Left colon (tissue), 2 donors: ENCODE results near the gene ADCY4. TPM values are rescaled to one million over a fixed set of nuclear protein-coding genes. Genes with fewer than 3 reads are reported as not detected.

Source experiments
- ATAC-seq: fragments of 200-7000 bp; cut with Tn5 transposase; one replicate; pipeline ENCODE4 v1.9.1; 2020; ENCODE audit warnings: mild to moderate bottlenecking, moderate library complexity
- DNase-seq, 2 donors: peaks; one replicate each; pipeline ENCODE4 v3.0.0-alpha.2; 2020
- intact Hi-C, 2 donors: fragments of 100-400 bp; cut with DNase I in 1 of 2; cut with micrococcal nuclease in 1 of 2; formaldehyde crosslinking; loops; one replicate each; pipeline versions ENCODE4 v1.11.2 to v1.14.0; 2022; cut with DNase I, micrococcal nuclease
- total RNA-seq, 2 donors: library from RNA; stranded (reverse); fragmentation: NEBNext Ultra II Directional; extraction: Animal tissue kit (Norgen Biotek cat#: 25700); gene quantifications; one replicate each; pipeline ENCODE4 v1.2.1, GENCODE V29; 2021
- donor health status: DM: no; HTN: no; CAD: no.
- donor health status: DM: yes; HTN: yes; CAD: no.

ADCY4 gene
- total RNA-seq, 2 donors from 2014 or later = 10.1 to 16.4 TPM

DNA sequence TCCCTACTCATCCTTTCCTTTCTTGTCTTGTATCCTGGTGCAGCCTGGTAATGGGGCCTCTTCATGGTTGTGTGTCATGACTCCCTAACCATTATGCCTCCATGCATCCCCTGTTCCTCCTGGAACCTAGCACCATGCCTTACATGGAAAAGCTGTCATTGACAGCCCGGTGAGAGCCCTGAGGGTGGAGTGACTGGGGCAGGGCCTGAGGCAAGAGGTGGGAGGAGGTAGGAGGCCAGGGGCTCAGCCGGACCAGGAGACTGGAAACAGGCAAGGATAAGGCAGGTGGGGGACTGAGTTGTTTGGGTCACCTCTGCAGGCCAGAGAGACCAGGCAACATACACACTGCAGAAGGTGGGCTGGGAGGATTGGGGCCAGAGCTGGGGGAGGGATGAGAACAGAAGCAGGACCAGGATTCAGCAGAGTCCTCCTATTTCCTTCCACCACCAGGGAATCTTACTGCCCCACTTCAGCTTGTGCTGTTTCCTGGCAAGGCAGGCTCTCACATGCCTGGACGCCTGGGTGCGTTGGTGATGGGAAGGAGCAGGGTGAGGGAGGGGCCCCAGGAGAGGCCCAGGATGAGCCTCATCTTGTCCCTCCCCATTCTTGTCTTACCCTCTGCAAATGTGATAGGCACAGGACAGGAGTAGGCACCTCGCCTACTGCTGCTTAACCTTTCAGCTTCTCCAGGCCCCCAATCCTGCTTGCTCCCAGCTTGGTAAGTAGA lies 25.2 kb downstream of the ADCY4 start, which contains the start of gene LTB4R2:
TSS of gene LTB4R2 (plus strand) at position 603 of the 727 bp plus-strand sequence. CDS start 525 bp downstream, outside the sequence.
- intact Hi-C loops = no loop called here
- no peak for DNase-seq
- no peak for ATAC-seq

DNA sequence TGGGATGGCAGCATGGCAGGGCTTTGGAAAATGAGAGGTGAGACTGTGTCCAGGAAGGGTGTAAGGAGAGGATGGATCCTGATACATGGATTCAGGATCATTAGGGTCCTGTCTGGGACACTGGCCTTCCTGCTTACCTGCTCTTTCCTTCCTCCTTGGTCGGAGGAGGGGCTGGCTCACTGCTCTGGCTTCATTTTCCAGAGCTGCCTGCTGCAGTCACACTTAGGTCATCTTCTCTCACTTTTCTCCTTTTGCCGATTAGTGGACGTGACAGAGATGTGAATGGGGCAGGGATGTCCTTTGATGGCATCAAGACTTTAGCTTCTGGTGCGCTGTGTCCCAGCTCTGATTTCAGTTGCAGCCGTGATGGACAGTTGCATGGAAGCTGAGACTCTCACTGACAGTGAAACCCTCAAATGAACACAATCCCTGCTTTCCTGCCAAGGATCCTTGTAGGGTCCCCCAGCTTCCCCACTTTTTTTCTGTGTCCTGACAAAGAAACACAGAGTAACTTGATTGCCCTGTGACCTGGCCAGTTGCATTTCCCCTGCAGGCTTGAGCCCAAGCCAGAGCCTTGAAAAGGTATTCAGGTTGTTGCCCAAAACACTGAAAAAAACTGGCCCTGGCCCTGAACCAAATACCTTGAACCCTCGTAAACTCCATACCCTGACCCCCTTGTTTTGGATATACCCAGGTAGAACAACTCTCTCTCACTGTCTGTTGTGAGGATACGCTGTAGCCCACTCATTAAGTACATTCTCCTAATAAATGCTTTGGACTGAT lies 26.3 kb downstream of the ADCY4 start:
- intact Hi-C loops = no loop called here
- no peak for DNase-seq
- ATAC-seq = no peak

DNA sequence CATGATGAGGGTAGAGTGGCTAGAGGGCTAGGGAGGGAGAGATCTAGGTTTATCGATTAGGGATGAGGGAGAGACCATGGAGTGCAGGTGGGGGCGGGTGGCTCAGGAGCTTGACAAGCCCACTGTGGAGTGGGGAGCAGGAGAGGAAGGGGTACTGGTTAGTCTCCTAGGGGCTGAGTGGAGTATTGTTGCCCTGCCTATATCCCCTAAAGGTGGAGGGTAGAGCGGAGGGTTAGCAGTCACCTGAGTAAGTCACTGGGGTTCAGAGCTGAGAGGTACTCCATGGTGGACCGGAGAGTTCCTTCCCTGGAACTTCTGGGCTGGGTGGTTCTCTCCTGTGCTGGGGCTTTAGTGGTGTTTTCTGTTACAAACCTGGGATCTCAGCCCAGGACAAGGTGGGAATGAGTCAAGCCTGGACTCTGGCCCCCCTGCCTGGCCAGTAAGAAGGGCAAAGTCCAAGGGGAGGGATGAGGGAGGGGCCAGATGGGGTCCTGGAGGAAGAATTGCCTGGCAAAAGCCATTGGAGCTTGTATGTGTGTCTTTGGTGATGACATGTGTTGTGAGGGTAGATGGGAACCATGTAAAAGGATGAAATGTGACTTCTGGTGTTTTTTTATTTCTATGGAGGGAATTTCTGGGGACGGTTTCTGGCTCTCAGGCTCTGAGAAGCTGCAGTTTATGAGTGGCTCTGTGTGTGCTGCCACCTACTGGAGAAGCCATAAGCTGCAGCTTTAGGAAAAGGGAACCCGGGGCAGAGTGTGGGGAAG lies 27.1 kb downstream of the ADCY4 start, which contains the start of gene CIDEB:
TSS of gene CIDEB (minus strand) at position 403 of the 767 bp plus-strand sequence. CDS start at position 284, 119 bp downstream.
- peak; percentile 77 to 82 for DNase-seq
- intact Hi-C loops = no loop called here

DNA sequence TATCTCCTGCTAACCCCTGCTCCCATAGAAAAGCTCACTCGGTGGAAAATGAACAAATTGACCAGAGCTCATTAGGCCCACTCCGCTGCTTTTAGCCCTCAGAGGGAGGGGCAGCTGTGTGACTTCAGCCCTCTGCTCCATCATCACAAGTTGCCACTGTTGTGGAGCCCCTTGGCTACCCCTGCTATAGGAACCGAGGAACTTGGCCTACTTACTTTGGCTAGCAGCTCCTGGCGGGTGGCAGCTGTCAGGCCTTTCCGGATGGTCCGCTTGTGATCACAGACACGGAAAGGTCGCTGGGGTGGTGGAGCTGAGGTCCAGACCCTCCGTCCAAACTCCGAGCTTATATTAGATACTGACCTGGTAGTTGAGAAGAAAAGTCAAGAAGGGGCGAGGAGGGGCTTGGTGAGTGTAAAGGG lies 27.7 kb downstream of the ADCY4 start:
- no peak for ATAC-seq
- intact Hi-C loops = no loop called here
- no peak for DNase-seq

More for the DNA sequence above, 27.1 kb downstream of the ADCY4 start, which contains the start of gene CIDEB:
- ATAC-seq = peak; percentile 65

DNA sequence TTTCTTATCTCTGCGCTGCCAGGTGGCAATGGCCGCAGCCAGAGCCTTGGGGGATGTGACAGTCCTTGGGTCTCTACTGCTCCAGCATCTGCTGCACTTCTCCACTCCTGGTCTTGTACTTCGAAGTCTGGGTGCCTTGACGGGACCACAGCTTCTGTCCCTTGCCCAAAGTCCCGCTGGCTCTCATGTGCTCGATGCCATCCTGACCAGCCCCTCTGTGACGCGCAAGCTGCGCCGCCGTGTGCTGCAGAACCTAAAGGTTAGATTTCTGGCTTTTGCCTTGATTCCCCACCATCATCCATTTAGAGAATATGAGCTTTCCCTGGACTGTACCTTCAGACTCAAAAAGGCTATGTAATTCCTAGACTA lies 30.9 kb downstream of the ADCY4 start:
- DNase-seq (no peak), ATAC-seq (no peak)
- intact Hi-C loops = no loop called here

DNA sequence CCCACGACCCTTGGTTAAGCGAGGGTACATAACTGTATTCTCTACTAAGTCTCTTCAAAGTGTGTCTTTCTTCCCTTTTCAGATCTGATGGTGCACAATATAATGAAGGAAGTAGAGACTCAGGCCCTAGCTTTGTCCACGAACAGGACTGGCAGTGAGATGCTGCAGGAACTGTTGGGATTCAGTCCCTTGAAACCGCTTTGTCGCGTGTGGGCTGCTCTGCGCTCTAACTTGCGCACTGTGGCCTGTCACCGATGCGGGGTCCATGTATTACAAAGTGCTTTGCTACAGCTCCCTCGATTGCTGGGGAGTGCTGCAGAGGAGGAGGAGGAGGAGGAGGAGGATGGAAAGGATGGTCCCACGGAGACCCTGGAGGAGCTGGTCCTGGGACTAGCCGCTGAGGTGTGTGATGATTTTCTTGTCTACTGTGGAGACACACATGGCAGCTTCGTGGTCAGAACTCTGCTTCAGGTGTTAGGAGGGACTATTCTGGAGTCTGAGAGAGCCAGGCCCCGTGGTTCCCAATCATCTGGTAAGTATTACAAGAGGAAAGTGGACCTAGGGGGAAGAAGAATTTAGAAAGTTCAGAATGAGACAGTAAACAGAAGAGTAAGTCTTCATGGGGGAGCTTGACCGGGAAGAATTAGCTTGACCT lies 34.4 kb downstream of the ADCY4 start:
- intact Hi-C loops = no loop called here
- ATAC-seq (peak; percentile 6), DNase-seq (no peak)

DNA sequence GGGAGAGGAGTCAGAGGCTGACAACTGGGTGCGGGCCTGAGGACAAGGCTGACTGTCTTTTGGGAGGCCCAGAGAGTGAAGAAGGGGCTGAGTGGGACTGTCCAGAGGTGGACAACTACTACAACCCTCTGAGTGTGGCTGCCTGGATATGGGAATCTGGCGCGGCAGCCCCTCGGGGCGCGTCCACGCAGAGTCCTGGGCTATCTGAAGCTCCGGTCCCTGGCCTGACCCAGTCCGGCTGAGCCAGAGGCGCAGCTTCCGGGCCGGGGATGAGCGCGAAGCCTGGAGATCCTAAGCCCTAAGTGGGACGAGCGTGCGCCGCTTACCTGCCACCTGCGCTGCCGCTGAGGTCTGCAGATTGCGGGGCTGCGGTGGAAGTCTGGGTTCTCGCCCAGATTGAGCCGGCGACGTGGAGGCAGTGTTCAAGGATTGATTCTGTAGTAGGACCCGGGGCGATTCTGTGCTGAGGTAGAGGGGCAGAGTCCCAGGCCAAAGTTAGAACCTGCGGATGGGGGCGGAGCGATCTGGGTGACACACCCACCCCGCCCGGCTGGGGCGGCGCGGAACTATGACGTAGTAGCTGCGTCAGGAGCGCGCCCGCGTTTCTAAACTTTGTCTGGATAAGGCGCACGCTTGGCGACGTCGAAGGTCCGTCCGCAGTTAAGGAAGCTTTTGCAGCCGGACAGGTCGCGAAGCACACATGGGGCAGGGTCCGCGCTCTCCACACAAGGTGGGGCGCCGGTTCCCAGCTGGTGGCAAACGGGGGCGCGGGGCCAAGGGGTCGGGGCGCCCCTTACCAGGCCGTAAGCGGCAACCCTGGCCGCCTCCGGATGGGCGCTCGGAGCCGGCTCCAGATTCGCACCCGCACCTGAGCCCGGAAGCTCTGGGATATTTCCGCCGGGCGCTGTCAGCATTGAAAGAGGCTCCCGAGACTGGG lies 35.3 kb downstream of the ADCY4 start, which contains the start of the genes DHRS1 and NOP9:
TSS of gene DHRS1 (minus strand) at position 526 of the 937 bp plus-strand sequence. CDS start 674 bp downstream, outside the sequence.
TSS of gene NOP9 (plus strand) at position 596 of the 937 bp plus-strand sequence. CDS start at position 701, 105 bp downstream.
- DNase-seq (peak; percentile 90 to 97), ATAC-seq (peak; percentile 89)
- intact Hi-C loops = loop anchor here in 1 of 2 donors (5.0 kb wide), 1 partner anchor 57 kb away; the partner anchor contains the start of gene TINF2

DNA sequence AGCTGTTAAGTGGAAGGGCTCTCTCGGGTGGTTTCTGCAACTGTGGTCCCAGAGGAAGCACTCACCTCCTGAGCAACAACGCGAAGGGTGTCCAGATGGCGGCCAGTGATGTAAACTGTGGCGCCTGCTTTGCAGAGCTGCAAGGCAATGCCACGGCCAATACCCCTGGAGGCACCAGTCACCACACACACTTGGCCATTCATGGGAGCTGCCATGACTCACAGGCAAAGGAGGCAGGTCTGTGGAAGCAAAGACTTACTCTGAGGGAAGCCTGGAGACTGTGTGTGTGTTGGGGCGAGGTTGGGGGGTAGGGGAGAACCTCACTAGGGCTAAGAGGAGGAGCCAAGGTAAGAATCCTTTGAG lies 36.0 kb downstream of the ADCY4 start:
- DNase-seq (peak in 1 of 2 donors; percentile 27), ATAC-seq (peak; percentile 32)
- intact Hi-C loops = loop anchor here in 1 of 2 donors (5.0 kb wide), 1 partner anchor 57 kb away; the partner anchor contains the start of gene TINF2

DNA sequence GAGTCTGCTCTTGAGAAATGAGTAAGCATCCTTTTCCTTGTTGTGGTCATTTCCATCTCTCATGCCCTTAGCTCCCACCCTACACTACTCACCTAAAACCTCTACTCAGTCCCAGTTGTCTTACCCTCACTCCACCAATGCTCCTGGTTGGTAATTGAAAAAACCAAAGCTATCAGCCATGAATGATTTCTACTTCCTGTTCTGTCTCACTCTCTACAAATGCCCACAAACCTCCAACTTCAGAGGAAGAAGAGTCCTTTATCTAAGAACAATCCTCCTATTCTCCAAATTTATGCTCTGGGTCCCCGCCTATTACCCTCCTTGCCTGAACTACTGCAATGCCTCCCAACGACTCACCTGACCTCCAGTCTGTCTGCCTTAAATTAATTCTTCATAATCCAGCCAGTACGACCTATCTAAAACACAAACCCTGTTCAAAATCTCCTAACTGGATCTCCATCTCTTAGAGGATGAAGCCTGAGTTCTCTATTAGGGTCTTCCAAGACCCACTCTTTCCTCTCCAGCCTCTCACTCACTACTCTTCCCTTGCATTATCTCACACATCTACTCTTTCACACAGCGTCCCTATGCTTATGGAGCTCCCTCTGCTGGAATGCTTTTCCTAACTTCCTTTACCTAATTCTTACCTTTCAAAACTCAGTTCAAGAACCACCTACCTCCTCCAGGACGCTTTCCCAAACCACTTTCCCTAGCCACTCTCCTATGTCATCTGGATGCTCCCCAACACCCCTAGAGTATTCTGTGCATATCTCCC lies 37.5 kb downstream of the ADCY4 start:
- no peak for DNase-seq
- peak; percentile 24 for ATAC-seq
- intact Hi-C loops = loop anchor here in 1 of 2 donors (5.0 kb wide), 1 partner anchor 55 kb away; the partner anchor contains the start of gene TINF2

DNA sequence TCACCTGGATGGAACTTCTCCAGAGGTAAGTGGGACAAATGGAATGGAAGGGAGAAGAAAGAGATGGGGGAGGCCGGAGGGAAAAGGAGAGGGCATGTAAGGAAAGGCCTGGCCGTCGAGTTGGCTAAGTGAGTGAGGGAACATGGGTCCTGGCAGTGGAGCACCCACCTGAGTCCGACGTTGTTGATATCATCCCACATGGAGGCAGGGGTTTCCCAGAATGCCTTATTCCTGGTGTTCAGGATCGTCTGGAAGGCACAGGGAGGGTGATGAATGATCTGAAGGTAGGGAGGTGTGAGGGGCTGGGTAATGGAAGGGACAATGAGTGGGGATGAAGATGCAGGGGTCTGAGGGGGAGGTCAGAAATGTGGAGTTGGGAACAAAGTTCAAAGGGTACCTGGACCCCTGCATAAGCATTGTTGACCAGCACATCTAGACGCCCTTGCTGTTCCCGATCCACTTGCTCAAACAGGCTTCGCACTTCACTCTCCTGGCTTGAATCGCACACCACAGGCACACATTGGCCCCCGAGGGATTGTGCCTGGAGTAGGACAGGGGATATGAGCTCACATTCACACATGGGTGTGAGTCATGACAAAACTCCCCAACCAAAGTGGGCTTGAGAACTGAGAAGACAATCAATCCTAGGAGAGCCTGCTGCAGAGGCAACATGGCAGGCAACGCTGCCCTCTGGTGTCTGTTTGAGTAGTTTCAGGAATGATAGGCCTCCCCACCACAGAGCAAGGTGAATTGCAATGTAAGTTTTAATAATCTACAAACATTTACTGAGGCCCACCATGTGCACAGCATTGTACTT lies 38.3 kb downstream of the ADCY4 start:
- ATAC-seq = peak; percentile 32
- intact Hi-C loops = loop anchor here in 1 of 2 donors (5.0 kb wide), 1 partner anchor 54 kb away; the partner anchor contains the start of gene TINF2
- DNase-seq = peak in 1 of 2 donors; percentile 68

DNA sequence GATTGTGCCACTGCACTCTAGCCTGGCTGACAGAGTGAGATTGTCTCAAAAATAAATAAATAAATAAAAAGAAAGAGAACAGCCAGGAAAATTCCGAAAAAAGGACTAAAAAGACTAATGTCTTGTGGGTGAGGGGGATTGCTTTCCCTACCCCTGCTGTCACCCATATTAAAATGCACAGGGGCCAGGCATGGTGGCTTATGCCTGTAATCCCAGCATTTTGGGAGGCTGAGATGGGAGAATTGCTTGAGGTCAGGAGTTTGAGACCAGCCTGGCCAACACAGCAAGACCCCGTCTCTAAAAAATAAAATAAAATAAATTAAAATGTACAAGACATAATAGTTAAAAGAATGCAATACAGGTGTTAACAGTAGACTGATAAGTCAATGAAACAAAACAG lies 41.3 kb downstream of the ADCY4 start:
- ATAC-seq (no peak), DNase-seq (no peak)
- intact Hi-C loops = no loop called here

DNA sequence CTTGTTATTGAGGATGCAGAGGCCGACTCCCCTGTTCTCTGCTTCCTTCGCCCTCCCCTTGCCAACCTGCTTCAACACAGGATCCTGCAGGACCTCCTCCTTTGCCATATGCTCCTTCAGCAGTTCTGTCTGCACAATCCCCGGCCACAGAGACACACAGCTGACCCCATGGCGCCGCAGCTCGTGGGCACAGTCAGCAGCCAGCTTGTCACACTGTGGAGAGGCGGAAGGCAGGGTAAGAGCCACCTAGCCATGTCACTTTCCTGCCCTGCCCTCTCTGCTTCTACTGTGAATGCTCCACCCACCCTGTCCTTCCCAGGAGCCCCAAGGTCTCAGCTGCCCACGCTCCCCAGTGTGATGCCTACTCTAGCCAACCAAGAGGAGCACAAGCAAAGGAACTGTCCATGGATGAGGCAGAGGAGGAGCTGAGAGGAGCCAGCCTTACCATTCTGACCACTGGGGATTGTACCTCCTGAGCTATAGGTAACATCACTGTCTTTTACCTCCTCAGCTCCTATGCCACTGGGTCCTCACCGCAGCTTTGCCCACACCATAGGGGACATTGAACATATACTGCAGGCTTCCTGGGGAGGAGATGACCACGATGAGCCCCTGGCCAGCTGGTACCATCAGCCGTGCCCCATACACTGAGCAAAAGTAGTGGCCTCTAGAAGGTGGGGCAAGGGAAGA lies 42.6 kb downstream of the ADCY4 start:
- intact Hi-C loops = no loop called here
- ATAC-seq = no peak
- no peak for DNase-seq

DNA sequence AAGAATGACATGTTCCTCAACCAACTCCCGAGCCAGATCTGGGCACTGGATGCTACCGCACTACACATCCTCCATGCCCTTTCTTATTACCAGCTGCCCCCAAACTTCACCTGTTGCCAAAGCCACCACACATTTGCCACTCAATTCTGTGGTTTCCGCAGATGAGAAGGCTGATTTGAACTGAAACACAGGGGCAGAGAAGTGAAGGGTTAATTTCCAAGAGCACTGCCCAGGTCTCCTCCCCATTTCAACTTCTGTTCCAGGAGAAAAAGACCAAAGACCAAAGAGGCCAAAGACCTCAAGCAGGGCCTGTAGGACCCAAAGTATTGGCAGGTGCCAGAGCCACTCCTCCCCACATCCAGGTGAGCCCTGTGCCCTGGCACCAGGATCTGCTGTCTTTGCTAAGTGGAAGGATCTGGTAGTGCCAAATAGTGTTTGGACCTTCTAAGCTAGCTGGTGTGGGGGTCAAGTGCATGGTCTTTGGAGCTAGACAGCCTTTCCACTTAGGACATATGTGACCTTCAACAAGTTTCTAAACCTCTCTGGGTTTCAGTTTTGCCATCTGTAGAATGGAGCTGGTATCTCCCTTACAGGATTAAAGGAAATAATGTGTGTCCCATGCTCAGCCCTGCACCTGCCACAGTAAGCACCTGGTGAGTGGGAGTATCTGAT lies 43.3 kb downstream of the ADCY4 start:
- intact Hi-C loops = no loop called here
- no peak for DNase-seq
- ATAC-seq = no peak

DNA sequence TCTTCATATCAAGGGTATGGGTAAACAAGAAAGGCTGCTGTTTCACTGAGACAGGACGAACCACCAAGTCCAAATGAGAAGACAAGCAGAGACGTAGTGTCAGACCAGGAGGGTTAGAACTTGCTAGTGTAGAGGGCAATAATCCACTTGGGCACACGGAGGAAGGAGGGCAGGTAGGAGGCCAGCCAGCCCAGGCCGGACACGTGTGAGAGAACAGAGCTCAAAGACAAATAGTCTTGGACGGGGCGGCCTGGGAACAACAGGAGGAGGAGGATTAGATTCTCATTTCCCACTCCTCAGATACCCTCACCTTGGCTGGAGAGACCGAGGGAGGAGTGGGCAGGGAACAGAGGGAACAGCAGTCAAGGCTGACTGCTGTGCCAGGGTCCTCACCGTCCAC lies 44.1 kb downstream of the ADCY4 start:
- intact Hi-C loops = no loop called here
- DNase-seq (no peak), ATAC-seq (no peak)
